Fibroblast of mammary gland (primary cell): ENCODE measurements around the gene POM121L2.

Experiments used
- DNase-seq: peaks from one replicate; pipeline ENCODE4 v3.0.0-alpha.2; 2010; ENCODE audit warnings: low read depth
- H3K4me3 ChIP-seq: 2 replicates; pipeline ENCODE4 v1.5.1; 2011; ENCODE audit warnings: low read depth, mild to moderate bottlenecking, low read length, moderate library complexity; ENCODE audit not compliant: control insufficient read depth
- TF ChIP-seq, protein P1 (sequence below): conservative IDR thresholded peaks from 2 replicates; pipeline ENCODE4 v1.5.1; 2011; ENCODE audit warnings: low read depth, low read length, inconsistent platforms; ENCODE audit not compliant: control insufficient read depth, insufficient read depth

POM121L2 gene

DNA sequence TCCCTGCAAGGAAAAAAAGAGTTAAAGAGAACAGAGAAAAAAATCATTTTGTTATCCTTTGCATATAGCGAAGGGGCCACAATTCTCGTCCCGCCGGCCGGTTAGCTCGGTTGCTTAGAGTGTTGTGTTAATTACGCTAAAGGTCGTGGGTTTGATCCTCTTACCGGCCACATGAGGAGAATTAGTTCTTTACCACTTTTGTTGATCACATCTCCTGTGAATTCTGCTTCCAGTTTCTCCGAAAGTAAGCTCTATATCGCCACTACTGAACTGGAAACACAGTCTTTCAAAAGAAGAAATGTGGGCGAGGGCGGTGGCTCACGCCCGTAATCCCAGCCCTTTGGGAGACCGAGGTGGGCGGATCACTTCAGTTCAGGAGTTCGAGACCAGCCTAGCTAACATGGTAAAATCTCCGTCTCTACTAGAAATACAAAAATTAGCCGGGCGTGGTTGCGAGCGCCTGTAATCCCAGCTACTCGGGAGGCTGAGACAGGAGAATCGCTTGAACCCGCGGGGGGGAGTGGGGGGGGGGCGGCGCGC, 51.2 kb downstream of the POM121L2 start:
- peak; percentile 10 for DNase-seq

DNA sequence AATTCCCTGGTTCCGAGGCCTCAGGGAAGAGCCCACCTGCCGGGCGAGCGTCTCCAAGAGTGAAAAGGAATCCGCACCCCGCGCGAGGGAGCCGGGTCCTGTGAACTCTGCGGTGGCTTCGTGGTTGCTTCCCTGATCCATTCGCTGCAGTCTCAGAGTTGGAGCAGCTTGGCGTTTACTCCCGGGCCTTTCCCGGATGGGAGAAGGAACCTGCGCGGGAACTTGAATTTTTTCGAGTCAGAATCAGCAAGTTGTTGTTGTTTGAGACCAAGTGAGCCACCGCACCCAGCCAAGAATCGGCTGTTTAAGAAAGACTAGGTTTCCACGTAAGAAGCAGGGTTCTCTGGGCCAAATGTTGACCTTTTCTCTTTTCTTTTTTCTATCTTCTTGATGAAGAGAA, 51.7 kb downstream of the POM121L2 start:
- DNase-seq: peak; percentile 25
- peak overlapping the region; percentile 12 for H3K4me3 ChIP-seq
- TF ChIP-seq, protein P1, sequence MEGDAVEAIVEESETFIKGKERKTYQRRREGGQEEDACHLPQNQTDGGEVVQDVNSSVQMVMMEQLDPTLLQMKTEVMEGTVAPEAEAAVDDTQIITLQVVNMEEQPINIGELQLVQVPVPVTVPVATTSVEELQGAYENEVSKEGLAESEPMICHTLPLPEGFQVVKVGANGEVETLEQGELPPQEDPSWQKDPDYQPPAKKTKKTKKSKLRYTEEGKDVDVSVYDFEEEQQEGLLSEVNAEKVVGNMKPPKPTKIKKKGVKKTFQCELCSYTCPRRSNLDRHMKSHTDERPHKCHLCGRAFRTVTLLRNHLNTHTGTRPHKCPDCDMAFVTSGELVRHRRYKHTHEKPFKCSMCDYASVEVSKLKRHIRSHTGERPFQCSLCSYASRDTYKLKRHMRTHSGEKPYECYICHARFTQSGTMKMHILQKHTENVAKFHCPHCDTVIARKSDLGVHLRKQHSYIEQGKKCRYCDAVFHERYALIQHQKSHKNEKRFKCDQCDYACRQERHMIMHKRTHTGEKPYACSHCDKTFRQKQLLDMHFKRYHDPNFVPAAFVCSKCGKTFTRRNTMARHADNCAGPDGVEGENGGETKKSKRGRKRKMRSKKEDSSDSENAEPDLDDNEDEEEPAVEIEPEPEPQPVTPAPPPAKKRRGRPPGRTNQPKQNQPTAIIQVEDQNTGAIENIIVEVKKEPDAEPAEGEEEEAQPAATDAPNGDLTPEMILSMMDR: no peak

More for the DNA sequence above, 51.2 kb downstream of the POM121L2 start:
- TF ChIP-seq, protein P1: no peak
- H3K4me3 ChIP-seq: peak overlapping the region; percentile 24
